ENCODE measurements around the gene CAMTA1. TPM values are rescaled to one million over a fixed set of nuclear protein-coding genes. Genes with fewer than 3 reads are reported as not detected.

The CAMTA1 gene
- total RNA-seq, 1 donor from 2014 or later, result 77.6 TPM

DNA sequence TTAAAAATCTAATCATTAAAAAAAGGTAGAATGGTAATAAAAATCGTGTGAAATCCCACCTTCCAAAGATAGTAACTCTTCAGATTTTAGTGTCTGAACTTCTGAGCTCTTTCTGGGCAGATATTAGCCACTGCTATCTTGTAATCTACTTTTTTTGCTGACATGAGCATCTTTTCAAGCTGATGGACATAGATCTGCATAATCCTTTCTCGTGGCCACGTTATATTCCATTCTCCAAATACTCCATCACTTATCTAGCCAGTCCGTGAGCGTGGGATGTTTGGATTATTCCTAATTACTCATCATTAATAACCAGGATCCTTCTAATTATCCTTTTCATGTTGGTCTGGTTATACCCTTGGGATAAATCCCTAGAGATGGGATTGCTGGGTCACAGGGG is 731.7 kb downstream of the CAMTA1 start:
- Mint-ChIP-seq H3K27me3 (ENCODE audit: low read depth, unreplicated experiment) (peaks cover 31% of the 10 kb centered on the region), H3K4me1 (ENCODE audit: low read depth, unreplicated experiment) (peaks cover 6% of the 10 kb centered on the region), H3K4me3 (ENCODE audit: unreplicated experiment) (no peak overlapping the region), H3K36me3 (ENCODE audit: low read depth, unreplicated experiment) (no peaks in the 10 kb centered on the region), H3K9me3 (ENCODE audit: unreplicated experiment) (no peaks in the 10 kb centered on the region), H3K27ac (ENCODE audit: unreplicated experiment) (no peak overlapping the region)
- no peaks in the 10 kb centered on the region for H3K4me1 ChIP-seq (ENCODE audit: insufficient read depth, low read length)
- H3K4me3 ChIP-seq (ENCODE audit: insufficient read depth, low read depth, low read length), result no peak overlapping the region
- no peak overlapping the region for H3K9ac ChIP-seq (ENCODE audit: low read length)
- no peaks in the 10 kb centered on the region for H3K27me3 ChIP-seq (ENCODE audit: insufficient read depth, low read length)
- no peak overlapping the region for H2AFZ ChIP-seq (ENCODE audit: low read depth, low read length)
- H3K27ac ChIP-seq (ENCODE audit: low read depth, low read length), result no peak overlapping the region
- no peaks in the 10 kb centered on the region for H3K9me3 ChIP-seq (ENCODE audit: insufficient read depth, low read depth, low read length)
- no peaks in the 10 kb centered on the region for H3K36me3 ChIP-seq (ENCODE audit: insufficient read depth, low read length)
- H4K20me1 ChIP-seq (ENCODE audit: insufficient read depth, low read length), result no peaks in the 10 kb centered on the region
- no peak for TF ChIP-seq CTCF (IDR thresholded peaks at IDR 0.05; ENCODE audit: insufficient read depth, low read depth, low read length)
- no peak for TF ChIP-seq EZH2 (IDR thresholded peaks at IDR 0.05; ENCODE audit: insufficient read depth, low read length)
- FAIRE-seq (no peak), DNase-seq (ENCODE audit: low read depth) (no peak)
- H3K4me2 ChIP-seq (ENCODE audit: low read length), result no peak overlapping the region
- H3K79me2 ChIP-seq (ENCODE audit: insufficient read depth, low read length), result no peaks in the 10 kb centered on the region

DNA sequence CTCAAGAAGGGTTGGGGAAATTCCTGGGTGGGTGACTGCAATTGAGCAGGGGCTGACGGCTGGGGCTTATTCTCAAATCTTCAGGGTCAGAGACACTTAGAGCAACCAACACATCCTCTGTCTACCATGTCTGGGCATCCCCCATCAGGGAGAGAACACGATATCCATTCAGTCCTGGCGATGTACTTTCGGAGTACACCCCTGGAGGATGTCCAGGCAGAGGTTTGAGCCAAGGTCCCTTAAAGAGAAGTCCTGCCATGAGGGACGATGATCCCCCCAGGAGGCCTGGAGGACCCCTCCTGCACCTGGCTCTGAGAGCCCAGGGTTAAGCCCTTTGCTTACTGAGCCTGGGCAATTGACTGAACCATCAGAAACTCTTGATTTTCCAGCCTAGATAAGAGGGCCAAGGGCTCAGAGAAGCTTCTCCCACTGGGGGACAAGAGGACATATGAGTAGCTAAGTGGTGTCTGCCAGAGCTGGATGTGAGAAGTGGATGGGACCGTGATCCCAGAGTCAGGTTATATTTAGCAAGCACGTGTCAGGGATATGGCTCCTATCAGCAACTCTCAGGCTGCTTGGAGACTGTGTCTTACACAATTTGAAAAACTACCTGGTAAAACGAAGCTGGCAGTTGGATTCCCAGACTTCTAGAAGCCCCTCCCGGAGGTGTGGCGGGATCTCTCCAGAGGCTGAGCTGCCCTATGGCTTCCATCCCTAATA is 732.5 kb downstream of the CAMTA1 start:
- FAIRE-seq, result no peak
- H3K4me3 Mint-ChIP-seq (ENCODE audit: unreplicated experiment), result no peak overlapping the region

More for the DNA sequence above, 732.5 kb downstream of the CAMTA1 start:
- Mint-ChIP-seq H3K4me1 (ENCODE audit: low read depth, unreplicated experiment) (peaks cover 6% of the 10 kb centered on the region), H3K9me3 (ENCODE audit: unreplicated experiment) (no peaks in the 10 kb centered on the region), H3K27me3 (ENCODE audit: low read depth, unreplicated experiment) (peaks cover 29% of the 10 kb centered on the region), H3K36me3 (ENCODE audit: low read depth, unreplicated experiment) (no peaks in the 10 kb centered on the region), H3K27ac (ENCODE audit: unreplicated experiment) (no peak overlapping the region)
- no peaks in the 10 kb centered on the region for H3K9me3 ChIP-seq (ENCODE audit: insufficient read depth, low read depth, low read length)
- H4K20me1 ChIP-seq (ENCODE audit: insufficient read depth, low read length), result no peaks in the 10 kb centered on the region
- no peak overlapping the region for H3K4me3 ChIP-seq (ENCODE audit: insufficient read depth, low read depth, low read length)
- no peaks in the 10 kb centered on the region for H3K27me3 ChIP-seq (ENCODE audit: insufficient read depth, low read length)
- no peaks in the 10 kb centered on the region for H3K79me2 ChIP-seq (ENCODE audit: insufficient read depth, low read length)
- no peaks in the 10 kb centered on the region for H3K4me1 ChIP-seq (ENCODE audit: insufficient read depth, low read length)
- no peaks in the 10 kb centered on the region for H3K36me3 ChIP-seq (ENCODE audit: insufficient read depth, low read length)
- DNase-seq (ENCODE audit: low read depth), result no peak
- no peak overlapping the region for H3K4me2 ChIP-seq (ENCODE audit: low read length)
- H2AFZ ChIP-seq (ENCODE audit: low read depth, low read length), result no peak overlapping the region
- no peak overlapping the region for H3K27ac ChIP-seq (ENCODE audit: low read depth, low read length)
- H3K9ac ChIP-seq (ENCODE audit: low read length), result no peak overlapping the region
- no peak for TF ChIP-seq EZH2 (IDR thresholded peaks at IDR 0.05; ENCODE audit: insufficient read depth, low read length)
- no peak for TF ChIP-seq CTCF (IDR thresholded peaks at IDR 0.05; ENCODE audit: insufficient read depth, low read depth, low read length)

Measured in astrocyte (in vitro differentiated cells and primary cell).